H1 (cell line): ENCODE results near the gene OR6C3. TPM values are rescaled to one million over a fixed set of nuclear protein-coding genes. Genes with fewer than 3 reads are reported as not detected.

Source experiments
- BACH1 ChIP-seq: IDR thresholded peaks from 2 replicates; pipeline ENCODE4 v1.6.1; 2012; ENCODE audit warnings: low read length, improper control_type of control experiment
- CHD7 ChIP-seq: fragments of 300-600 bp; sonication (generic); IDR thresholded peaks from 2 replicates; pipeline ENCODE4 v1.7.1; 2012; ENCODE audit warnings: low read length, moderate library complexity, mild to moderate bottlenecking, inconsistent platforms; ENCODE audit not compliant: insufficient replicate concordance
- EP300 ChIP-seq, 2 experiments: IDR thresholded peaks; 1 replicate in 1 of 2; 2 replicates in 1 of 2; pipeline ENCODE4 v1.6.1; 2011 to 2012; ENCODE audit warnings: low read depth in 2 of 2, low read length in 2 of 2, mild to moderate bottlenecking in 2 of 2, borderline replicate concordance in 1 of 2, inconsistent platforms in 1 of 2, moderate library complexity in 1 of 2
- PHF8 ChIP-seq: fragments of 200-600 bp; sonication (generic); conservative IDR thresholded peaks from 2 replicates; pipeline ENCODE4 v1.7.1; 2012; ENCODE audit warnings: low read depth, mild to moderate bottlenecking, inconsistent platforms, low read length, moderate library complexity
- SP2 ChIP-seq: IDR thresholded peaks from 2 replicates; pipeline ENCODE4 v1.6.1; 2012; ENCODE audit warnings: mild to moderate bottlenecking, low read length, inconsistent platforms
- ZNF274 ChIP-seq: IDR thresholded peaks from 2 replicates; pipeline ENCODE4 v1.7.0; 2012; ENCODE audit warnings: low read length, borderline replicate concordance; ENCODE audit errors: extremely low read depth
- polyA plus RNA-seq, 7 experiments: library from polyadenylated mRNA; depleted of rRNA in 3 of 7; stranded (reverse) in 5 of 7; unstranded in 2 of 7; fragments of >200 nt in 5 of 7; fragments of 200-250 nt in 2 of 7; gene quantifications; 1 replicate in 5 of 7; 2 replicates in 1 of 7; 4 replicates in 1 of 7; pipeline versions ENCODE4 v1.2.1 to v1.2.3, GENCODE V29; 2011 to 2013; ENCODE audit warnings: missing spikeins in 2 of 7, mixed read lengths in 2 of 7
- total RNA-seq: library from RNA; stranded (reverse); fragmentation: NEBNext Ultra II Directional; extraction: Animal tissue kit (Norgen Biotek cat#: 25700); gene quantifications from 2 replicates; pipeline ENCODE4 v1.2.1, GENCODE V29; 2021

The OR6C3 gene
- total and polyA plus RNA-seq, 2 of the 8 experiments (the other 6 are each of a cell fraction or from before 2014, with no cell fraction given), result not detected

- TF ChIP-seq CHD7 (no peak), SP2 (no peak), BACH1 (no peak), EP300 (IDR thresholded peaks at IDR 0.05; ENCODE audit: borderline replicate concordance in 1 of 2, low read depth in 2 of 2, low read length in 2 of 2) (no peak), PHF8 (no peak), ZNF274 (no peak)
Observed at GRCh38 chr12:55336002-55336401, 5.5 kb downstream of the OR6C3 start (continued).
